Neutrophil (primary cell): Measurements from ENCODE around the gene NDUFS3.

Experiments used
- H3K27ac ChIP-seq: fragments of 200-600 bp; sonication (generic); 2 replicates; pipeline ENCODE4 v1.5.1; 2016; ENCODE audit warnings: mild to moderate bottlenecking, moderate library complexity
- H3K27me3 ChIP-seq: fragments of 200-600 bp; sonication (generic); 2 replicates; pipeline ENCODE4 v1.6.0; 2016; ENCODE audit warnings: mild to moderate bottlenecking
- H3K36me3 ChIP-seq: fragments of 200-600 bp; sonication (generic); 2 replicates; pipeline ENCODE4 v1.5.1; 2017
- H3K4me1 ChIP-seq, 2 experiments: fragments of 200-600 bp in 1 of 2; sonication (generic) in 1 of 2; 1 replicate in 1 of 2; 2 replicates in 1 of 2; pipeline versions ENCODE4 v1.5.1 to v1.6.1; 2013 to 2016; ENCODE audit warnings: low read depth in 1 of 2, low read length in 1 of 2, mild to moderate bottlenecking in 1 of 2, moderate library complexity in 1 of 2; ENCODE audit not compliant: control insufficient read depth in 1 of 2, insufficient read depth in 1 of 2
- H3K4me3 ChIP-seq, 2 experiments: fragments of 200-600 bp in 1 of 2; sonication (generic) in 1 of 2; 1 replicate in 1 of 2; 2 replicates in 1 of 2; pipeline ENCODE4 v1.5.1; 2013 to 2016; ENCODE audit warnings: low read depth in 1 of 2, low read length in 1 of 2, mild to moderate bottlenecking in 1 of 2, moderate library complexity in 1 of 2
- H3K9me3 ChIP-seq: fragments of 200-600 bp; sonication (generic); 2 replicates; pipeline ENCODE4 v1.5.1; 2016
- TF ChIP-seq, protein P1 (sequence below): fragments of 200-600 bp; sonication (generic); IDR thresholded peaks from 2 replicates; pipeline ENCODE4 v1.5.1; 2016; ENCODE audit warnings: antibody characterized with exemption

The NDUFS3 gene

DNA sequence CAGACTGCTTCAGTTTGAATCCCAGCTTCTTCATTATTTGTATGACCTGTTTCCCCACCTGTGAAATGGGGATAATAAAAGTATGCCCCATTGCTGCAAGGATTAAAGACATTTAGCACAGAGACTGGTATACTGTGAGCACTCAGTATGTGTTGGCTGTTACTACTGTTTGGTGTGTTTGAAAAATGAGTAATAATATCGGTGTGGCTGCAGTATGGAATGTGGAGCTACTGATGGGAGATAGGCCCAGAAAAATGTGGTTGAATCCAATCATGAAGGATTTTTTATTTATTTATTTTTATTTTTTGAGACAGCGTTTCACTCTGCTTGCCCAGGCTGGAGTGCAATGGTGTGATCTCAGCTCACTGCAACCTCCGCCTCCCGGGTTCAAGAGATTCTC, 24.4 kb downstream of the NDUFS3 start:
- no peaks in the 10 kb centered on the region for H3K27me3 ChIP-seq
- TF ChIP-seq, protein P1, sequence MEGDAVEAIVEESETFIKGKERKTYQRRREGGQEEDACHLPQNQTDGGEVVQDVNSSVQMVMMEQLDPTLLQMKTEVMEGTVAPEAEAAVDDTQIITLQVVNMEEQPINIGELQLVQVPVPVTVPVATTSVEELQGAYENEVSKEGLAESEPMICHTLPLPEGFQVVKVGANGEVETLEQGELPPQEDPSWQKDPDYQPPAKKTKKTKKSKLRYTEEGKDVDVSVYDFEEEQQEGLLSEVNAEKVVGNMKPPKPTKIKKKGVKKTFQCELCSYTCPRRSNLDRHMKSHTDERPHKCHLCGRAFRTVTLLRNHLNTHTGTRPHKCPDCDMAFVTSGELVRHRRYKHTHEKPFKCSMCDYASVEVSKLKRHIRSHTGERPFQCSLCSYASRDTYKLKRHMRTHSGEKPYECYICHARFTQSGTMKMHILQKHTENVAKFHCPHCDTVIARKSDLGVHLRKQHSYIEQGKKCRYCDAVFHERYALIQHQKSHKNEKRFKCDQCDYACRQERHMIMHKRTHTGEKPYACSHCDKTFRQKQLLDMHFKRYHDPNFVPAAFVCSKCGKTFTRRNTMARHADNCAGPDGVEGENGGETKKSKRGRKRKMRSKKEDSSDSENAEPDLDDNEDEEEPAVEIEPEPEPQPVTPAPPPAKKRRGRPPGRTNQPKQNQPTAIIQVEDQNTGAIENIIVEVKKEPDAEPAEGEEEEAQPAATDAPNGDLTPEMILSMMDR: no peak
- peaks cover 4% of the 10 kb centered on the region for H3K36me3 ChIP-seq
- H3K4me1 ChIP-seq: no peaks in the 10 kb centered on the region
- no peak overlapping the region for H3K4me3 ChIP-seq
- H3K9me3 ChIP-seq: no peaks in the 10 kb centered on the region
- no peak overlapping the region for H3K27ac ChIP-seq

DNA sequence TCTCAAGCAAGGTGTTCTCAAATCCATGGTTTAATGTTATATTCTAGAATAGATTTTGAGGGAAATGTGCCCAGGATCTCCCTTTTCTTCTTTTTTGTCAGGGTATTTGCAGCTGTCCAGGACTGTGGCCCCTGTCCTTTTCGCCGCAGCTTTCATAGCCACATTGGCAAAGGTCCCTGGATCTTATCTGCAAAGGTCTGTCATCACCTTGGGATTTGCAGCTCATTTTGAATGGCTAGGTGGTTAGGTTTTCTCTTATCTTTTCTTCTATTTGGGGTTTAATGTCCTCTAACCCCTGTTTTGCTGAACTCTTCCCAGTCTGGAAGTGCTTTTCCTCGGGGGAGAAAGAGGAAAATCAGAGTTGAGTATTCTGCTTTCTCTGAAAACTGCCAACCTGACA, 27.0 kb downstream of the NDUFS3 start:
- TF ChIP-seq, protein P1: no peak
- no peaks in the 10 kb centered on the region for H3K9me3 ChIP-seq
- H3K27ac ChIP-seq: no peak overlapping the region
- no peak overlapping the region for H3K4me3 ChIP-seq
- peaks cover 13% of the 10 kb centered on the region for H3K36me3 ChIP-seq
- H3K27me3 ChIP-seq: no peaks in the 10 kb centered on the region
- H3K4me1 ChIP-seq: no peaks in the 10 kb centered on the region

DNA sequence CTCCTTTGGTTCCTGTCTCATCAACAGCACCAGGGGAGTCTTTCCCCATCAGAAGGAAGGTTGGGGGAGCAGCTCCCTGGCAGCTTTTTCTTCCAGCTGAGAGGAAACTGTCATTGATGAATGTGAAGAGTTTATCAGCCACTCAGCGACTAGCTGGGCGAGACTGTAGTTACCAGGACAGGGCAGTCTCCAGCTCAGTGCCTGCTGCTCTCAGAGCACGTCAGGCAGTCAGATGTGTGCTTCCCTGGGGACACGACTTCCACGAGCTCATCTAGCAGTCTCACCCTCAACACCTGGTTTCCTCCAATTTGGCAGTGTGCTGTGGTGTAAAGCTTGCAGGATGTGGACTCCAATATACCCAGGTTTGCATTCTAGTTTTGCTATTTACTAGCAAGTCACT, 27.9 kb downstream of the NDUFS3 start:
- Histone ChIP-seq H3K4me3 (no peak overlapping the region), H3K27ac (no peak overlapping the region), H3K9me3 (no peaks in the 10 kb centered on the region), H3K27me3 (no peaks in the 10 kb centered on the region), H3K36me3 (peaks cover 17% of the 10 kb centered on the region), H3K4me1 (no peaks in the 10 kb centered on the region)
- TF ChIP-seq, protein P1: no peak

DNA sequence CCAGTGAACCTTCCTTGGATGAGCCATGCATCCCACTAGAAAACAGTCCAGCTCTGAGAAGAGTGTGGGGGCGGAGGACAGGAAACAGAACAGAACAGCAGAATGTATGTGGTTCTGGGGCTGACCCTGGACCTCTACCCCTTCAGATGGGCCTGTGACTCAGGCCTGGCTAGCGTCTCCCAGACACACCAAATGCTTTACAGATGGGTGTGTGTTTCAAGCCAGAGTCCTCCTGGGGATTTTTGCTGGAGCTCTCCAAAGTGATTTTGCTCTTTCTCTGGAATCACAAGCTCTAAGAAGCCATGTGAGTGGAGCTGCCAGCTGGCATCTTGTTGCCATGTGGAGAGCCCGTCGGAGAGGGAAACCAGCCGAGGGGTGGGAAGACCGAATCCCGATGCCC, 28.5 kb downstream of the NDUFS3 start:
- no peaks in the 10 kb centered on the region for H3K27me3 ChIP-seq
- H3K27ac ChIP-seq: no peak overlapping the region
- no peaks in the 10 kb centered on the region for H3K4me1 ChIP-seq
- peaks cover 17% of the 10 kb centered on the region for H3K36me3 ChIP-seq
- H3K4me3 ChIP-seq: no peak overlapping the region
- no peaks in the 10 kb centered on the region for H3K9me3 ChIP-seq
- TF ChIP-seq, protein P1: no peak

- Histone ChIP-seq H3K9me3 (no peaks in the 10 kb centered on the region), H3K36me3 (peaks cover 17% of the 10 kb centered on the region), H3K4me1 (no peaks in the 10 kb centered on the region), H3K4me3 (no peak overlapping the region), H3K27me3 (no peaks in the 10 kb centered on the region), H3K27ac (no peak overlapping the region)
- TF ChIP-seq, protein P1: no peak
Measured at GRCh38 chr11:47609675-47610074, 30.8 kb downstream of the NDUFS3 start.

- H3K27ac ChIP-seq: no peak overlapping the region
- H3K4me3 ChIP-seq: no peak overlapping the region
- no peaks in the 10 kb centered on the region for H3K4me1 ChIP-seq
- H3K9me3 ChIP-seq: no peaks in the 10 kb centered on the region
- TF ChIP-seq, protein P1: no peak
- no peaks in the 10 kb centered on the region for H3K27me3 ChIP-seq
- peaks cover 17% of the 10 kb centered on the region for H3K36me3 ChIP-seq
Measured at GRCh38 chr11:47611348-47611794, 32.5 kb downstream of the NDUFS3 start.
